K562 (cell line): ENCODE measurements around the gene RAE1. TPM values are rescaled to one million over a fixed set of nuclear protein-coding genes. Genes with fewer than 3 reads are reported as not detected.

Experiments
- ARID2 ChIP-seq: fragments of 450-650 bp; IDR thresholded peaks from 2 replicates; pipeline ENCODE4 v1.6.1; 2017; ENCODE audit warnings: antibody characterized with exemption, mild to moderate bottlenecking
- BRCA1 ChIP-seq, 2 experiments: fragments of 450-650 bp in 1 of 2; sonication (generic) in 1 of 2; formaldehyde crosslinking in 1 of 2; IDR thresholded peaks; 2 replicates each; pipeline versions ENCODE4 v1.5.0 to v1.6.1; 2017 to 2020; ENCODE audit warnings: mild to moderate bottlenecking in 1 of 2, missing genetic modification reagents in 1 of 2
- BRF1 ChIP-seq: IDR thresholded peaks from 3 replicates; pipeline ENCODE4 v1.6.1; 2011; ENCODE audit warnings: borderline replicate concordance, mild to moderate bottlenecking; ENCODE audit not compliant: insufficient read length; ENCODE audit errors: extremely low read depth
- CAMTA2 ChIP-seq: fragments of 250-450 bp; sonication (Bioruptor Pico); conservative IDR thresholded peaks from 2 replicates; pipeline ENCODE4 v1.5.1; 2022
- CBX2 ChIP-seq: fragments of 200-600 bp; sonication (generic); IDR thresholded peaks from one replicate; pipeline ENCODE4 v1.6.1; 2012; ENCODE audit warnings: mild to moderate bottlenecking, low read length, inconsistent platforms; ENCODE audit not compliant: insufficient read depth, poor library complexity, severe bottlenecking
- CEBPG ChIP-seq, 3 experiments: fragments of 200-800 bp in 1 of 3; sonication (Bioruptor generic) in 1 of 3; sonication (generic) in 1 of 3; formaldehyde crosslinking in 1 of 3; IDR thresholded peaks in 2 of 3; conservative IDR thresholded peaks in 1 of 3; 2 replicates each; pipeline versions ENCODE4 v1.6.1 to v1.8.0; 2016 to 2022; ENCODE audit warnings: missing compliant biosample characterization in 2 of 3, missing genetic modification characterization in 2 of 3, mild to moderate bottlenecking in 1 of 3, missing genetic modification reagents in 1 of 3
- CHD1 ChIP-seq: fragments of 200-600 bp; sonication (generic); IDR thresholded peaks from one replicate; pipeline ENCODE4 v1.6.1; 2012; ENCODE audit warnings: mild to moderate bottlenecking, moderate library complexity, low read length, inconsistent platforms
- CREM ChIP-seq: IDR thresholded peaks from 2 replicates; pipeline ENCODE4 v1.6.1; 2014; ENCODE audit warnings: antibody characterized with exemption, low read depth
- GABPB1 ChIP-seq: sonication (generic); formaldehyde crosslinking; IDR thresholded peaks from 2 replicates; pipeline ENCODE4 v1.8.0; 2022; ENCODE audit warnings: mild to moderate bottlenecking, missing genetic modification reagents
- GTF2A2 ChIP-seq: IDR thresholded peaks from 2 replicates; pipeline ENCODE4 v1.6.1; 2016; ENCODE audit warnings: mild to moderate bottlenecking, missing genetic modification characterization, missing compliant biosample characterization
- KHSRP ChIP-seq: fragments of 450-650 bp; IDR thresholded peaks from 2 replicates; pipeline ENCODE4 v1.6.1; 2017
- MAFF ChIP-seq: IDR thresholded peaks from 2 replicates; pipeline ENCODE4 v1.6.1; 2012; ENCODE audit warnings: low read length, improper control_type of control experiment
- MIER1 ChIP-seq: fragments of 450-650 bp; IDR thresholded peaks from 2 replicates; pipeline ENCODE4 v1.6.1; 2016; ENCODE audit warnings: antibody characterized with exemption, mild to moderate bottlenecking, low read depth
- NFYB ChIP-seq: IDR thresholded peaks from 2 replicates; pipeline ENCODE4 v1.6.1; 2011; ENCODE audit warnings: mild to moderate bottlenecking, moderate library complexity; ENCODE audit not compliant: insufficient read length; ENCODE audit errors: extremely low read depth
- PHF20 ChIP-seq: fragments of 450-650 bp; IDR thresholded peaks from 2 replicates; pipeline ENCODE4 v1.6.1; 2018; ENCODE audit not compliant: partially characterized antibody
- PHTF2 ChIP-seq: fragments of 250-450 bp; sonication (Bioruptor Pico); IDR thresholded peaks from 2 replicates; pipeline ENCODE4 v1.5.0; 2021; ENCODE audit warnings: mild to moderate bottlenecking
- PTRF ChIP-seq: fragments of 450-650 bp; IDR thresholded peaks from 2 replicates; pipeline ENCODE4 v1.6.1; 2016; ENCODE audit warnings: mild to moderate bottlenecking, missing genetic modification characterization, missing compliant biosample characterization
- SAFB ChIP-seq: fragments of 200-400 bp; formaldehyde crosslinking; IDR thresholded peaks from 2 replicates; pipeline ENCODE4 v1.6.1; 2017; ENCODE audit warnings: low read depth, low read length, borderline replicate concordance
- SNAPC5 ChIP-seq: fragments of 250-450 bp; sonication (Bioruptor Pico); IDR thresholded peaks from 2 replicates; pipeline ENCODE4 v1.8.0; 2021; ENCODE audit warnings: moderate library complexity, mild to moderate bottlenecking, inconsistent platforms
- SREBF1 ChIP-seq: fragments of 150-350 bp; IDR thresholded peaks from 2 replicates; pipeline ENCODE4 v1.6.1; 2014; ENCODE audit warnings: antibody characterized with exemption, low read depth, low read length, borderline replicate concordance
- TAF7 ChIP-seq: fragments of 450-650 bp; IDR thresholded peaks from 2 replicates; pipeline ENCODE4 v1.6.1; 2016; ENCODE audit warnings: missing genetic modification characterization, missing compliant biosample characterization
- THRAP3 ChIP-seq: fragments of 450-650 bp; IDR thresholded peaks from 2 replicates; pipeline ENCODE4 v1.6.1; 2016; ENCODE audit warnings: mild to moderate bottlenecking, inconsistent platforms, borderline replicate concordance
- XRCC5 ChIP-seq: fragments of 200-400 bp; formaldehyde crosslinking; IDR thresholded peaks from 2 replicates; pipeline ENCODE4 v1.6.1; 2017; ENCODE audit warnings: low read depth, mild to moderate bottlenecking, low read length
- ZBTB9 ChIP-seq: fragments of 450-650 bp; formaldehyde crosslinking; IDR thresholded peaks from 2 replicates; pipeline ENCODE4 v1.4.0; 2020; ENCODE audit warnings: mild to moderate bottlenecking, moderate library complexity
- ZNF668 ChIP-seq: fragments of 250-450 bp; sonication (Bioruptor Pico); IDR thresholded peaks from 2 replicates; pipeline ENCODE4 v1.8.0; 2022; ENCODE audit warnings: mild to moderate bottlenecking, inconsistent platforms
- ZNF77 ChIP-seq: fragments of 250-450 bp; sonication (Bioruptor Pico); IDR thresholded peaks from 2 replicates; pipeline ENCODE4 v1.5.0; 2020
- polyA plus RNA-seq, 8 experiments: library from polyadenylated mRNA; depleted of rRNA in 4 of 8; stranded (reverse) in 5 of 8; unstranded in 3 of 8; fragments of >200 nt; fragmentation: Nextera tagmentation in 2 of 8; fragmentation: Illumina TruSeq in 1 of 8; extraction: Ambion mirVana in 2 of 8; extraction: Trizol in 1 of 8; gene quantifications; 2 replicates each; pipeline versions ENCODE4 v1.2.1 to v1.2.3, GENCODE V29; 2011 to 2014; ENCODE audit warnings: inconsistent platforms in 1 of 8, missing spikeins in 1 of 8
- total RNA-seq, 7 experiments: library from RNA; depleted of rRNA in 6 of 7; stranded (reverse); fragments of >200 nt in 6 of 7; fragmentation: Illumina TruSeq in 2 of 7; extraction: Trizol in 2 of 7; gene quantifications; 2 replicates each; pipeline versions ENCODE4 v1.2.1 to v1.2.3, GENCODE V29; 2011 to 2021; ENCODE audit warnings: low replicate concordance in 1 of 7
- TF ChIP-seq, protein P1 (sequence below): sonication (generic); formaldehyde crosslinking; IDR thresholded peaks from 2 replicates; pipeline ENCODE4 v1.8.0; 2022; ENCODE audit warnings: mild to moderate bottlenecking, missing genetic modification reagents
- TF ChIP-seq, protein P2 (sequence below): fragments of 450-650 bp; IDR thresholded peaks from 2 replicates; pipeline ENCODE4 v1.6.1; 2016; ENCODE audit warnings: low read depth, mild to moderate bottlenecking, moderate library complexity

The RAE1 gene
- total and polyA plus RNA-seq, 9 of the 15 experiments (the other 6 are each of a cell fraction or from before 2014, with no cell fraction given) = 33.7 to 248 (median 77.7) TPM

DNA sequence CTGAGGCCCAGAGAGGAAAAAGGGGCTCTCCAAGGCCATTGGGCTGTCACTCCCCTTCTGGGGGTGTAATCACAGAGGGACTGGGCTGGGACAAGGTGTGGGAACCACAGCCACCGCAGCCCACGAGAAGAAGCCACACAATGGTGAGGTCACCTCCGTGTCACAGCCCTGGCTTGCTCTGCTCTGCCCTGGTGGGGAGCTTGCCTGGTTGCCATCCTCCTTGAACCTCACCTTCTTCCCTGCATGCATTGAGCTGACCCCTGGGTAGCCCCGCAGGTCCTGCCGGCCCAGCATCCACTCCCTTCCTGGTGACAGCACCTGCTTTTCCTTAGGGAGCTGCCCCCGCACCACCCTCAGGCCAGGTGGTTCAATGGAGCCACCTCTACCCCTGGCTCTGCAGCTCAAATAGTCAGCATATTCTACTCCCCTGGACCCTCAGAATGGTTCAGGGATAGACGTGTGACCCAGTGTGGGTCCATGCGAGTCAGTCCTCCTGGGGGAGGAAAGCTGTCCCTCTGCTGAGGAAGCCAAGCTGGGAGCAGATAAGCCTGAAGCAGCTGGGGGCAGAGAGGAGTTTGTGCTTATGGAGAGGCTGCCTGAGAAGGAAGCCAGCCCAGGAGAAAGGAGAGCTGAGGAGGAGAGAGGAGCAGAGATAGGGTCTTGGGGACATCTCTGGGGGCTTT is 61.4 kb downstream of the RAE1 start (continued):
- TF ChIP-seq ZNF77 (CRISPR knock-in tag) (no peak), GABPB1 (CRISPR knock-in tag) (0 out of 2 replicates have a peak, but pooled peaks have one; percentile 28), MAFF (no peak), CBX2 (no peak), CAMTA2 (CRISPR knock-in tag) (no peak), BRF1 (no peak), KHSRP (no peak), NFYB (no peak), SAFB (no peak), TAF7 (tag) (no peak), THRAP3 (no peak), CREM (no peak), MIER1 (no peak), SNAPC5 (CRISPR knock-in tag) (no peak), CHD1 (no peak), ARID2 (no peak), XRCC5 (0 out of 2 replicates have a peak, but pooled peaks have one; percentile 45), BRCA1 (IDR thresholded peaks at IDR 0.05) (no peak), BRCA1 (CRISPR knock-in tag; IDR thresholded peaks at IDR 0.05) (no peak), GTF2A2 (tag) (no peak), SREBF1 (no peak), PTRF (tag) (no peak), CEBPG (CRISPR knock-in tag; IDR thresholded peaks at IDR 0.05) (no peak), CEBPG (tag; conservative IDR thresholded peaks at IDR 0.05 in 1 of 2, IDR thresholded peaks at IDR 0.05 in 1 of 2) (no peak), PHTF2 (CRISPR knock-in tag) (no peak), ZBTB9 (peak; percentile 93), PHF20 (no peak), ZNF668 (CRISPR knock-in tag) (peak; percentile 37; the same call in 1 of the 2 replicates)
- TF ChIP-seq, protein P1, sequence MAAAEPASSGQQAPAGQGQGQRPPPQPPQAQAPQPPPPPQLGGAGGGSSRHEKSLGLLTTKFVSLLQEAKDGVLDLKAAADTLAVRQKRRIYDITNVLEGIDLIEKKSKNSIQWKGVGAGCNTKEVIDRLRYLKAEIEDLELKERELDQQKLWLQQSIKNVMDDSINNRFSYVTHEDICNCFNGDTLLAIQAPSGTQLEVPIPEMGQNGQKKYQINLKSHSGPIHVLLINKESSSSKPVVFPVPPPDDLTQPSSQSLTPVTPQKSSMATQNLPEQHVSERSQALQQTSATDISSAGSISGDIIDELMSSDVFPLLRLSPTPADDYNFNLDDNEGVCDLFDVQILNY (CRISPR knock-in tag) = no peak
- TF ChIP-seq, protein P2, sequence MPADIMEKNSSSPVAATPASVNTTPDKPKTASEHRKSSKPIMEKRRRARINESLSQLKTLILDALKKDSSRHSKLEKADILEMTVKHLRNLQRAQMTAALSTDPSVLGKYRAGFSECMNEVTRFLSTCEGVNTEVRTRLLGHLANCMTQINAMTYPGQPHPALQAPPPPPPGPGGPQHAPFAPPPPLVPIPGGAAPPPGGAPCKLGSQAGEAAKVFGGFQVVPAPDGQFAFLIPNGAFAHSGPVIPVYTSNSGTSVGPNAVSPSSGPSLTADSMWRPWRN = no peak
